NT2/D1 (cell line): ENCODE data around the gene OR2T11.
"Not testable (repeated sequence)": the region's sequence is repeated elsewhere in the genome, so short reads cannot be mapped to it uniquely, and the experiment has no call there.

ENCODE experiments used
- DNase-seq: peaks from one replicate; pipeline ENCODE4 v3.0.0-alpha.2; 2011; ENCODE audit warnings: low read depth, low spot score
- H3K27me3 ChIP-seq: 2 replicates; pipeline ENCODE4 v1.6.0; 2011; ENCODE audit warnings: mild to moderate bottlenecking; ENCODE audit not compliant: insufficient read length, insufficient read depth
- H3K36me3 ChIP-seq: 2 replicates; pipeline ENCODE4 v1.6.1; 2011; ENCODE audit warnings: mild to moderate bottlenecking, low read length, mixed read lengths; ENCODE audit not compliant: insufficient read depth, insufficient read length
- H3K4me1 ChIP-seq: 2 replicates; pipeline ENCODE4 v1.5.1; 2011; ENCODE audit not compliant: insufficient read depth, insufficient read length
- H3K4me3 ChIP-seq: 2 replicates; pipeline ENCODE4 v1.5.1; 2011; ENCODE audit warnings: low read depth; ENCODE audit not compliant: insufficient read length
- H3K9ac ChIP-seq: 2 replicates; pipeline ENCODE4 v1.6.0; 2011; ENCODE audit warnings: low read depth; ENCODE audit not compliant: insufficient read length
- H3K9me3 ChIP-seq: 2 replicates; pipeline ENCODE4 v1.5.1; 2011; ENCODE audit warnings: mild to moderate bottlenecking, low read length; ENCODE audit not compliant: insufficient read depth
- SUZ12 ChIP-seq: IDR thresholded peaks from 2 replicates; pipeline ENCODE4 v1.6.1; 2011; ENCODE audit not compliant: insufficient read length, insufficient read depth; ENCODE audit errors: extremely low read depth
- YY1 ChIP-seq: IDR thresholded peaks from 2 replicates; pipeline ENCODE4 v1.6.1; 2011; ENCODE audit not compliant: insufficient read length, insufficient read depth
- ZNF274 ChIP-seq: IDR thresholded peaks from 2 replicates; pipeline ENCODE4 v1.6.1; 2011; ENCODE audit warnings: mild to moderate bottlenecking, low read depth, low read length

OR2T11 gene

DNA sequence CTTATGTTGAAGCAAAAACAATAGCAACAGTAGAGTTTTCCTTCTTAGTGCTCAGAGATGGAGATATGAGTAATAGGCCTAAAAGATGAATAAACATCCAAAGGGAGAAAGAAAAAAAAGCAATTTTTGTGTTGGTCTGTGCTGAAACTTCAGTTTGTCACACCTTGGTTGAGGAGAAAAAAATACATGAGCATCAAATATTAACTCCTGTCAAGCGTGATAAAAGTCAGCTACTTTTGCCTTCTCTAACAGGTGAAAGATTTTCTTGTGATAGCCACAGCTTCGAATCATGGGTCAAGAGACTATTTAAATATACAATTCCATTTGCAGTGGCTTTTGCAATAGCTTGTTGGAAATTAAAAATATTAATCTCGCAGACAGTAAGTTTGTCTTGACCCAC lies 6.0 kb upstream of the OR2T11 start:
- not testable (repeated sequence) for DNase-seq, H3K9ac ChIP-seq, H3K36me3 ChIP-seq, H3K27me3 ChIP-seq, H3K4me1 ChIP-seq, H3K4me3 ChIP-seq, H3K9me3 ChIP-seq

DNA sequence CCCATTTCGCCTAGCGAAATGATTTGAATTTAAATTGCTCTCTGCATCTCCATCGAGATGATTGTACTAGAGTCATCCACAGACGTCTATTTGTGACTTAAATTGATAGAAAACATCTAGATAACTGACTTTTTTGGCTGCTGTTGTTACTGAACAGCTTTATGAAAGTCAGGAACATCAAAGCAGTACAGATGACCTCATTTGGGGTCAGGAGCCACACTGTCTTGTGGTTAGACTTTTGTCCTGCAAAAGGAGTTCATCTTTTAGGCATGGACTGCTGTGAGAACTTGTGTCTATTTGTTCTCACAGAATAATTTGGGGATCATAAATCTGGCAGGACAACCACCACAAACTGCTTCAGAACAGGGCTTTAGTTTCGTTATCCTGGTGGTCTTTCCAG lies 4.8 kb upstream of the OR2T11 start:
- not testable (repeated sequence) for H3K4me3 ChIP-seq, H3K27me3 ChIP-seq, H3K36me3 ChIP-seq, H3K4me1 ChIP-seq, H3K9ac ChIP-seq, DNase-seq, H3K9me3 ChIP-seq

DNA sequence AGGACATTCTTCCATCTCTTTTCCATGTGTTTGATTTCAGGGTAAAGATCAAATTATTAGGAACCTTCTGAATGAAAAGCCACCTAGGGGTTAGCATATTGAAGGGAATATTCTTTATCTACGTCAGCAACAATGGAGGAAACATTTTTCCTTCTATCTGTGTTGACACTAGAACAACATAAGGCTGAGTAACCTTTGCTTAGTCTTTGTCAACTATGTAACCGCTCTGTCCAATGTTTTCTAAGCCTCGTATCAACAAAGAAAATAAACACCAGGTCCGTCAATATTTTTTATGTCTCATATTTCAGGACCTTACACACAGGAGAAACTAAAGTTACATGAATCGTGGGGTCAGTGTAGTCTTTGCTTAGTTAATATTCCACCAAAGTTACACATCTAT lies 1.7 kb upstream of the OR2T11 start:
- H3K4me1 ChIP-seq, DNase-seq, H3K9me3 ChIP-seq, H3K36me3 ChIP-seq, H3K27me3 ChIP-seq, H3K4me3 ChIP-seq, H3K9ac ChIP-seq: not testable (repeated sequence)

DNA sequence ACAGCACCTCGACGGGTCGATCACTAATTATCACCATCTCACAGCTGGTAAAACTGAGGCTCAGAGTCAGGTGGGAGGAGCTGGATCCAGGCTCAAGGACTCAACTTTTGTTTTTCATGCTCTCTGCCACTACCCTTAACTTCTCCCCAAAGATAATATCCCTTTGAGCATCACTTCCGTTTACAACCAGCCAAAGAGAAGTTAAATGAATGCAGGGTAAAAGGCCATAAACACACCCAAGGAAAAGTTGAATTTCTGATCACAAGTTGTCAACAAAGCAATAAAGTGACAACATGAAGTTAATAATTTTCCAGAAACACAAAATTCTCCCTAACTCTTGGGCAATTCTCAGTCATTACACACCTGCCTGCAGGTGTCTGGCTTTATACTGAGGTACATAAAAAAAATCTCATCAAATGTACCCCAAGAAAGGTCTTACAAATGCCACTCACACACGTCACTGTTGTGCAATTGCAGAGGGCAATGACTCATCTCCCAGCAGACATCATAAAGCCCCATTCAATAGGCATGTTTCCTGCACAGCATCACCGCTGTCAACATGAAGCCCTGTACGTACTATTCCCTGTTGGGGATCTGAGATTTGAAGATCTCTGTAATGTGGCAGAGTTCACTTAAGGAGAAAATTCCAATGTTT lies 3.4 kb downstream of the OR2T11 start:
- DNase-seq: no peak
- H3K9me3 ChIP-seq: no peaks in the 10 kb centered on the region
- TF ChIP-seq ZNF274: no peak
- TF ChIP-seq YY1: no peak
- no peak for TF ChIP-seq SUZ12
- no peaks in the 10 kb centered on the region for H3K27me3 ChIP-seq
- H3K36me3 ChIP-seq: no peaks in the 10 kb centered on the region
- H3K9ac ChIP-seq: no peak overlapping the region
- no peaks in the 10 kb centered on the region for H3K4me1 ChIP-seq
- H3K4me3 ChIP-seq: no peak overlapping the region

DNA sequence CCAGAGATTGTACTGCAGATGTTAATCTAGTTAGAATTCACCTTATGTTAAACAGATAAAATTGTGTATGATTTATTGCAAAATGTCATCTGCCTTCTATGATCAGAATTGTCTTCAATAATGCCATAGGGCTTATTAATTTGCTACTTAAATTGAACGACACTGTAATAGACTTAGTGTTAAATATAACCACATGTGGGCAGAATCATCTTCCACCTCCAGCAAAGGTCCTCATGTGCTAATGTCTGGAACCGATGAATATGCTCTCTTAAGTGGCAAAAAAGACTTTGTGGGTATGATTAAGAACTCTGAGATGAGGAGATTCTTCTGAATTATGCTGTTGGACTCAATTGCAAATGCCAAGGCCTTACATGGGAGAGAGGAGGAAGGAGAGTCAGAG lies 4.3 kb downstream of the OR2T11 start:
- TF ChIP-seq ZNF274 (no peak), SUZ12 (no peak), YY1 (no peak)
- H3K4me3 ChIP-seq: no peak overlapping the region
- no peaks in the 10 kb centered on the region for H3K9me3 ChIP-seq
- DNase-seq: no peak
- H3K9ac ChIP-seq: no peak overlapping the region
- no peaks in the 10 kb centered on the region for H3K27me3 ChIP-seq
- H3K4me1 ChIP-seq: no peaks in the 10 kb centered on the region
- no peaks in the 10 kb centered on the region for H3K36me3 ChIP-seq

DNA sequence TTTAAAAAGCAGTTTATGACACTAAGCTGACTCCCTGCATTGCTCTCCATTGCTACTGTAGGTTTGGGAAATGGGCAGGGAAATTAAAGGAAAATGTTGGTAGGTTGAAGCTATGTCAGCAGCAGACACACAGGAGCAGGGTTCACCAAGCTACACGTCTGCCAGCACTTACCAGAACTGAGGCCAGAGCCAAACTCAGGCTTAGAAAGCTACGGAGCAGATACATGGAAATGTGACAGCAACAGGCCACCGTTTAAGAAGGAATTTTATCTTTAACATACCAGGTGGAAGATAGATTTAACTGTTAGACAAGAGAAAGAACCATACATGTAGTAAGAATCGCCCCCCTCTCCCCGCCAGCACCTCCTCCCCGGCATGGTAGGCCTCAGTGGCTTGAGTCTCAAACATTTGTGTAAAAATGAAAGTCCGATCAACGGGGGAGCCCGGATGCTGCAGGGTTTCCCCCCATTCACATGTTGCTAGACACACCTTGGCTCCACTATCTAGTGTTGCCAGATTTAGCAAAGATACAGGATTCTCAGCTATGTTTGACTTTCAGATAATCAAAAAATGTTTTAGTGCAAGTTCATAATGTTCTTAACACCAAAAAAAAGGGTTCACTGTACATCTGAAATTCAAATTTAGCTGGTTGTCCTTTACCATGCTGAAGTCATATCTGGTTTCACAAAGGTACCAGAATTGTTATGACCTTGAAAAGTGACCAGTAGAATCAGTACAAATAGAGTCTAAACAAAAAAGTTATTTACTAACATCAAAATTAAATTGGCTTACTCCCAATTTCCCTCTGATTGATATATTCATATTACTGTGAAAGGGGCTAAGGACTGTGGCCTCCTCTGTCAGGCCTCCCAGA lies 6.7 kb downstream of the OR2T11 start:
- Histone ChIP-seq H3K36me3 (no peaks in the 10 kb centered on the region), H3K9ac (no peak overlapping the region), H3K4me1 (no peaks in the 10 kb centered on the region), H3K9me3 (no peaks in the 10 kb centered on the region), H3K4me3 (no peak overlapping the region), H3K27me3 (no peaks in the 10 kb centered on the region)
- TF ChIP-seq ZNF274 (no peak), YY1 (no peak), SUZ12 (no peak)
- DNase-seq: no peak

DNA sequence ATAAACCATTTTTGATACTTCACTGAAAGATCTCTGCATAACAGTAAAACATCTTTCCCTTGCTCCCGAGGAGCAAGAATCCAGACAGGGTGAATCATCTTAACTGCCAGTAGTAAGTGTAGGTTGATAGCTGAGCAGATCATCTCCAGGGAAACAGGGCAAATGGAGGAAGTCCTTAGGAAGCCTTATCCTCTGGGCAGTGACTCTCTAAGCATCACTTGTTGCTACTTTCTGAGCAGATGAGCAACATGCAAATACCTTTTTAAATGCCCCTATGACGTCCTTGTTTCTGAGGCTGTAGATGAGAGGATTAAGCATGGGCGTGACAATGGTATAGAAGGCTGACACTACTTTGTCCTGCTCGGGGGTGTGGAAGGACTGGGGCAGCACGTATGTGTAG lies 8.9 kb downstream of the OR2T11 start:
- Histone ChIP-seq H3K27me3 (no peaks in the 10 kb centered on the region), H3K36me3 (no peaks in the 10 kb centered on the region), H3K9me3 (no peaks in the 10 kb centered on the region), H3K9ac (no peak overlapping the region), H3K4me3 (no peak overlapping the region), H3K4me1 (no peaks in the 10 kb centered on the region)
- TF ChIP-seq YY1 (no peak), SUZ12 (no peak), ZNF274 (no peak)
- DNase-seq: no peak

DNA sequence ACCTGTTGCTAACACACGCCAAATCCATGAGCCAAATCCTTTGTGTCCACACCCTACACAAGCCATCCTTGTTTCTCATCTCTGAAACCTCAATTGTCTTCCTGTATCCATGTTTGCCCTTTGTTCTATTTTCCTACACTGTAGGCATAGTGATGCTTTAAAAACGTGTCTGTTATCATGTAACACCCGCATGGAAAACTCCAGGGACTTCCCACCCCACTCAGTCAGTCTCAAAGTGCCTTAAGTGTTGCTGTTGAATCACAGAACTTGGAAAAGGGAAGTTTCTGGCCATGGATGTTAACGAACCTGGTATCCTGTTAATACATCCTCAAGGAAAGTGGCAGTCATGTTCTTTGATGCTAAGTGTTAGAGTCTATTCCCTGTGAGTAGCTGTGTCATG lies 9.7 kb downstream of the OR2T11 start:
- Histone ChIP-seq H3K4me3 (no peak overlapping the region), H3K9ac (no peak overlapping the region), H3K9me3 (no peaks in the 10 kb centered on the region), H3K36me3 (no peaks in the 10 kb centered on the region), H3K27me3 (no peaks in the 10 kb centered on the region), H3K4me1 (no peaks in the 10 kb centered on the region)
- TF ChIP-seq SUZ12 (no peak), YY1 (no peak), ZNF274 (no peak)
- no peak for DNase-seq
